HepG2 (cell line): ENCODE results near the gene RBM6. TPM values are rescaled to one million over a fixed set of nuclear protein-coding genes. Genes with fewer than 3 reads are reported as not detected.

Experiments used
- CBX5 ChIP-seq: sonication (generic); formaldehyde crosslinking; IDR thresholded peaks from 2 replicates; pipeline ENCODE4 v1.4.0; 2020; ENCODE audit warnings: missing genetic modification reagents, borderline replicate concordance
- DR1 ChIP-seq: sonication (generic); formaldehyde crosslinking; IDR thresholded peaks from 2 replicates; pipeline ENCODE4 v1.8.0; 2021; ENCODE audit warnings: mild to moderate bottlenecking, missing genetic modification reagents, inconsistent platforms
- GRHL1 ChIP-seq: sonication (generic); formaldehyde crosslinking; conservative IDR thresholded peaks from 2 replicates; pipeline ENCODE4 v1.8.0; 2022; ENCODE audit warnings: missing genetic modification reagents
- KDM1A ChIP-seq: IDR thresholded peaks from 2 replicates; pipeline ENCODE4 v1.6.1; 2016; ENCODE audit warnings: missing compliant biosample characterization
- RXRA ChIP-seq: sonication (generic); formaldehyde crosslinking; IDR thresholded peaks from 2 replicates; pipeline ENCODE4 v1.5.1; 2020; ENCODE audit warnings: missing genetic modification reagents
- SMARCE1 ChIP-seq: fragments of 450-650 bp; IDR thresholded peaks from 2 replicates; pipeline ENCODE4 v1.6.1; 2017; ENCODE audit warnings: borderline replicate concordance
- SRY ChIP-seq: sonication (generic); formaldehyde crosslinking; IDR thresholded peaks from 2 replicates; pipeline ENCODE4 v1.8.0; 2022; ENCODE audit warnings: mild to moderate bottlenecking, missing genetic modification reagents
- TRIM24 ChIP-seq: sonication (generic); formaldehyde crosslinking; IDR thresholded peaks from 2 replicates; pipeline ENCODE4 v1.8.0; 2022; ENCODE audit warnings: mild to moderate bottlenecking, missing genetic modification reagents
- ZFP62 ChIP-seq: sonication (generic); formaldehyde crosslinking; IDR thresholded peaks from 2 replicates; pipeline ENCODE4 v1.4.0; 2020; ENCODE audit warnings: missing genetic modification reagents
- ZNF280D ChIP-seq: sonication (generic); formaldehyde crosslinking; IDR thresholded peaks from 2 replicates; pipeline ENCODE4 v1.5.1; 2020; ENCODE audit warnings: mild to moderate bottlenecking, missing genetic modification reagents
- ZNF740 ChIP-seq: sonication (generic); formaldehyde crosslinking; IDR thresholded peaks from 2 replicates; pipeline ENCODE4 v1.4.0; 2020; ENCODE audit warnings: missing genetic modification reagents
- polyA plus RNA-seq, 8 experiments: library from polyadenylated mRNA; depleted of rRNA in 3 of 8; stranded (reverse) in 7 of 8; unstranded in 1 of 8; fragments of >200 nt; fragmentation: Illumina TruSeq in 4 of 8; extraction: Trizol in 4 of 8; gene quantifications; 2 replicates each; pipeline versions ENCODE4 v1.2.1 to v1.2.3, GENCODE V29; 2011 to 2016; ENCODE audit warnings: low read depth in 4 of 8, missing spikeins in 1 of 8, mixed read lengths in 1 of 8; ENCODE audit not compliant: insufficient read depth in 1 of 8
- total RNA-seq, 5 experiments: library from RNA; depleted of rRNA; stranded (reverse); fragments of >200 nt; fragmentation: Illumina TruSeq; extraction: Trizol; gene quantifications; 2 replicates each; pipeline ENCODE4 v1.2.3, GENCODE V29; 2016; ENCODE audit warnings: low read depth in 1 of 5

RBM6 gene
- total and polyA plus RNA-seq, 2 of the 13 experiments (the other 11 are each of a cell fraction or from before 2014, with no cell fraction given): 72.7 to 86.1 TPM

- TF ChIP-seq ZNF280D (CRISPR knock-in tag) (no peak), CBX5 (CRISPR knock-in tag) (no peak), SMARCE1 (no peak), ZFP62 (CRISPR knock-in tag) (no peak), GRHL1 (CRISPR knock-in tag) (no peak), TRIM24 (CRISPR knock-in tag) (no peak), SRY (CRISPR knock-in tag) (no peak), DR1 (no peak), KDM1A (CRISPR knock-in tag) (no peak), ZNF740 (CRISPR knock-in tag) (no peak), RXRA (CRISPR knock-in tag) (no peak)
Observed at GRCh38 chr3:49994476-49994875, 54.5 kb downstream of the RBM6 start (continued).
